H1 (cell line): ENCODE results near the gene FBN3. TPM values are rescaled to one million over a fixed set of nuclear protein-coding genes. Genes with fewer than 3 reads are reported as not detected.
A peak's percentile ranks its signal among the peaks of the same experiment; 100 is the strongest.

ENCODE experiments used
- BACH1 ChIP-seq: IDR thresholded peaks from 2 replicates; pipeline ENCODE4 v1.6.1; 2012; ENCODE audit warnings: low read length, improper control_type of control experiment
- BCL11A ChIP-seq, 2 experiments: IDR thresholded peaks; one replicate each; pipeline ENCODE4 v1.6.1; 2011; ENCODE audit warnings: low read depth in 2 of 2, low read length in 2 of 2, mild to moderate bottlenecking in 2 of 2
- BRCA1 ChIP-seq: IDR thresholded peaks from 2 replicates; pipeline ENCODE4 v1.6.1; 2012; ENCODE audit warnings: low read depth, low read length, improper control_type of control experiment
- CBX5 ChIP-seq: fragments of 300-800, 300-1000 bp; sonication (generic); IDR thresholded peaks from 2 replicates; pipeline ENCODE4 v1.7.1; 2016; ENCODE audit warnings: antibody characterized with exemption, low read length, low read depth
- CBX8 ChIP-seq: fragments of 300-800, 300-1000 bp; sonication (generic); IDR thresholded peaks from 2 replicates; pipeline ENCODE4 v1.7.1; 2016; ENCODE audit warnings: low read depth, low read length, borderline replicate concordance
- EGR1 ChIP-seq: IDR thresholded peaks from 2 replicates; pipeline ENCODE4 v1.6.1; 2011; ENCODE audit warnings: low read depth, low read length, borderline replicate concordance
- FOSL1 ChIP-seq: IDR thresholded peaks from 2 replicates; pipeline ENCODE4 v1.6.1; 2011; ENCODE audit warnings: mild to moderate bottlenecking, low read depth, low read length, moderate library complexity; ENCODE audit not compliant: insufficient read depth
- GTF2F1 ChIP-seq: IDR thresholded peaks from 2 replicates; pipeline ENCODE4 v1.6.1; 2012; ENCODE audit warnings: low read depth, low read length, improper control_type of control experiment, borderline replicate concordance
- HDAC2 ChIP-seq, 2 experiments: fragments of 300-600 bp in 1 of 2; sonication (generic) in 1 of 2; IDR thresholded peaks; 2 replicates each; pipeline ENCODE4 v1.6.1; 2011 to 2012; ENCODE audit warnings: low read depth in 2 of 2, low read length in 2 of 2, mild to moderate bottlenecking in 2 of 2, moderate library complexity in 2 of 2, borderline replicate concordance in 1 of 2, inconsistent platforms in 1 of 2
- KDM1A ChIP-seq: fragments of 200-600, 300-600 bp; sonication (generic); IDR thresholded peaks from 2 replicates; pipeline ENCODE4 v1.7.1; 2016; ENCODE audit warnings: mild to moderate bottlenecking, low read length, borderline replicate concordance
- PHF8 ChIP-seq: fragments of 200-600 bp; sonication (generic); conservative IDR thresholded peaks from 2 replicates; pipeline ENCODE4 v1.7.1; 2012; ENCODE audit warnings: low read depth, mild to moderate bottlenecking, inconsistent platforms, low read length, moderate library complexity
- POLR2AphosphoS5 ChIP-seq: IDR thresholded peaks from 2 replicates; pipeline ENCODE4 v1.6.1; 2011; ENCODE audit warnings: low read depth, low read length
- POU5F1 ChIP-seq: IDR thresholded peaks from 2 replicates; pipeline ENCODE4 v1.6.1; 2011; ENCODE audit warnings: low read depth, mild to moderate bottlenecking, low read length, moderate library complexity
- RXRA ChIP-seq: IDR thresholded peaks from 2 replicates; pipeline ENCODE4 v1.6.1; 2011; ENCODE audit warnings: low read depth, mild to moderate bottlenecking, low read length, moderate library complexity; ENCODE audit not compliant: insufficient read depth
- SAP30 ChIP-seq: fragments of 300-600 bp; sonication (generic); IDR thresholded peaks from 2 replicates; pipeline ENCODE4 v1.7.1; 2012; ENCODE audit warnings: low read length, moderate library complexity, mild to moderate bottlenecking, inconsistent platforms; ENCODE audit not compliant: insufficient read depth, insufficient replicate concordance
- SIN3A ChIP-seq, 2 experiments: IDR thresholded peaks in 1 of 2; conservative IDR thresholded peaks in 1 of 2; 2 replicates each; pipeline ENCODE4 v1.6.1; 2011 to 2012; ENCODE audit warnings: low read length in 2 of 2, improper control_type of control experiment in 1 of 2, low read depth in 1 of 2, mild to moderate bottlenecking in 1 of 2
- TAF1 ChIP-seq: IDR thresholded peaks from 2 replicates; pipeline ENCODE4 v1.6.1; 2011; ENCODE audit warnings: mild to moderate bottlenecking, low read depth, low read length
- TCF12 ChIP-seq: IDR thresholded peaks from 2 replicates; pipeline ENCODE4 v1.6.1; 2011; ENCODE audit warnings: low read depth, mild to moderate bottlenecking, low read length
- TEAD4 ChIP-seq: IDR thresholded peaks from 2 replicates; pipeline ENCODE4 v1.6.1; 2012; ENCODE audit warnings: low read depth, low read length, inconsistent platforms, mixed read lengths
- polyA plus RNA-seq, 7 experiments: library from polyadenylated mRNA; depleted of rRNA in 3 of 7; stranded (reverse) in 5 of 7; unstranded in 2 of 7; fragments of >200 nt in 5 of 7; fragments of 200-250 nt in 2 of 7; gene quantifications; 1 replicate in 5 of 7; 2 replicates in 1 of 7; 4 replicates in 1 of 7; pipeline versions ENCODE4 v1.2.1 to v1.2.3, GENCODE V29; 2011 to 2013; ENCODE audit warnings: missing spikeins in 2 of 7, mixed read lengths in 2 of 7
- total RNA-seq: library from RNA; stranded (reverse); fragmentation: NEBNext Ultra II Directional; extraction: Animal tissue kit (Norgen Biotek cat#: 25700); gene quantifications from 2 replicates; pipeline ENCODE4 v1.2.1, GENCODE V29; 2021
- TF ChIP-seq, protein P1 (sequence below): IDR thresholded peaks from 2 replicates; pipeline ENCODE4 v1.6.1; 2012; ENCODE audit warnings: low read length, inconsistent platforms
- TF ChIP-seq, protein P2 (sequence below): IDR thresholded peaks from 2 replicates; pipeline ENCODE4 v1.6.1; 2011; ENCODE audit warnings: low read depth, mild to moderate bottlenecking, low read length; ENCODE audit not compliant: insufficient read depth

The FBN3 gene
- total and polyA plus RNA-seq, 2 of the 8 experiments (the other 6 are each of a cell fraction or from before 2014, with no cell fraction given), result 37.1 to 38.7 TPM

DNA sequence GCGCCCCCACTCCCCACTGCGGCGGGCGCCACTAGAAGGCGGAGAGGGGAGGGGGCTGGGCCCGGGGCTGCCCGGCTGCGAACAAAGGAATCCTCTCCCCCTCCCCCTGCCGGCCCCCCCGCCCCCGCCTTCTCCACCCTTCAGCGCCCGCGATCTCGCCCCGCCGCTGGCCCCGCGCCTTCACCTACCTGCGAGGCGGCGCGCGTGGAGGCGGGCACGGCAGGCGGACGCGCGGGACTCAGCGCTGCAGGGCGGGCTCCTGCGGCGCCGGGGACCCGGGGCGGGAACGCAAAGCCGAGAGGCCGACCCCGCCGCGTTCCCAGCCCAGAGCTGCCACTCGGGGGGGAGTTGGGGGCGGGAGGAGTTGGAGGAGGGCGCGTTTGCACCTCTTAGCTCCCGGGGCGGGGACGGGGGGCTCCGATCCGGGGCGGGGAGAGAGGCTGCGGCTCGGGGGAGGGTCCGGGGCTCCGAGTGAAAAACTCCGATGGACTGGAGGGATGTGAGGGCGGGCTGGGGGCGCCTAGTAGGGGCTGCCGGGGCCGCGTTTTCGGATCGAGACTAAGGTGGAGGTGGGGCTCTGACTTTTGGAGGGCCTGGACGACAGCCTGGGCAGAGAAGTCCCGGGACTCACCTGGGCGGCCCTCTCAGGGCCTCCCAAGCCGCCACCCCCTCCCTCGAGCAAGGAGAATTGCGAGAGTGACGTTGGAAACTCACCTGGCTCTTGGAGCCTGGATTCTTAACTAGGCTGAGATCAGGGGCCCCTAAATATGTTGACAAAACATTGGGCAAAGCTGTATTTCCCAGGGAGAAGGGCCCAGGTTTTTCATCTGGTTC lies at the start of gene FBN3 (continued):
- TF ChIP-seq POLR2AphosphoS5 (no peak; the same call in 1 of the 2 replicates), BACH1 (no peak), HDAC2 (IDR thresholded peaks at IDR 0.05; ENCODE audit: borderline replicate concordance in 1 of 2, low read depth in 2 of 2, low read length in 2 of 2) (no peak), GTF2F1 (no peak), KDM1A (no peak), SAP30 (no peak), SIN3A (conservative IDR thresholded peaks at IDR 0.05 in 1 of 2, IDR thresholded peaks at IDR 0.05 in 1 of 2; ENCODE audit: low read depth in 1 of 2, low read length in 2 of 2) (0 out of 4 replicates have a peak, but pooled peaks of 1 of the 2 experiments have one; percentile 15), CBX5 (no peak), POU5F1 (no peak), PHF8 (peak; percentile 47; the same call in 1 of the 2 replicates), TCF12 (no peak), RXRA (no peak), CBX8 (no peak), FOSL1 (no peak), EGR1 (no peak), BCL11A (IDR thresholded peaks at IDR 0.05; ENCODE audit: low read depth in 2 of 2, low read length in 2 of 2) (no peak), BRCA1 (no peak), TEAD4 (no peak), TAF1 (peak; percentile 58)
- TF ChIP-seq, protein P1, sequence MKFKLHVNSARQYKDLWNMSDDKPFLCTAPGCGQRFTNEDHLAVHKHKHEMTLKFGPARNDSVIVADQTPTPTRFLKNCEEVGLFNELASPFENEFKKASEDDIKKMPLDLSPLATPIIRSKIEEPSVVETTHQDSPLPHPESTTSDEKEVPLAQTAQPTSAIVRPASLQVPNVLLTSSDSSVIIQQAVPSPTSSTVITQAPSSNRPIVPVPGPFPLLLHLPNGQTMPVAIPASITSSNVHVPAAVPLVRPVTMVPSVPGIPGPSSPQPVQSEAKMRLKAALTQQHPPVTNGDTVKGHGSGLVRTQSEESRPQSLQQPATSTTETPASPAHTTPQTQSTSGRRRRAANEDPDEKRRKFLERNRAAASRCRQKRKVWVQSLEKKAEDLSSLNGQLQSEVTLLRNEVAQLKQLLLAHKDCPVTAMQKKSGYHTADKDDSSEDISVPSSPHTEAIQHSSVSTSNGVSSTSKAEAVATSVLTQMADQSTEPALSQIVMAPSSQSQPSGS, result no peak
- TF ChIP-seq, protein P2, sequence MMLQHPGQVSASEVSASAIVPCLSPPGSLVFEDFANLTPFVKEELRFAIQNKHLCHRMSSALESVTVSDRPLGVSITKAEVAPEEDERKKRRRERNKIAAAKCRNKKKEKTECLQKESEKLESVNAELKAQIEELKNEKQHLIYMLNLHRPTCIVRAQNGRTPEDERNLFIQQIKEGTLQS, result no peak
